Measurements from ENCODE around the gene NR6A1. TPM values are rescaled to one million over a fixed set of nuclear protein-coding genes. Genes with fewer than 3 reads are reported as not detected.
"Not testable (repeated sequence)": the region's sequence is repeated elsewhere in the genome, so short reads cannot be mapped to it uniquely, and the experiment has no call there.

NR6A1 gene
- total RNA-seq, 1 donor from 2014 or later, result 63.8 TPM

DNA sequence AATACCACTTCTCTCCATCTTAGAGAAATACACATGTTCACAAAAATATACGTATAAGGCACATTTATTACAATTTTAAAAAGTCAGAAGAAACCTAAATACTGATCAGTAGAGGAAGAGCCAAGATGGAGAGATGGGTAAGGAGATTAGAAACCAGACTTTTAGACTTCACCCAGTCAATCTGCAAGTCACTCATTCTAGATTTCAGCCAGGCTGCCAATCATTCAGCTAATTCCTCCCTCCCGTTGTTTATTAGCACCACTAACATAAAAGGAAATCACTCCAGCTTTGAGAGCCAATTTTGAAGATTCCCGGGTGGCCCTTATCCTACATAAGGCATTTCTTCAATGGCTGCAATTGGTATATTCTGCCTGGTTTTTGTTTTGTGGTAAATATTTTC is 154.2 kb downstream of the NR6A1 start:
- no peaks in the 10 kb centered on the region for H3K27me3 Mint-ChIP-seq (ENCODE audit: unreplicated experiment)
- no peak overlapping the region for H3K27ac Mint-ChIP-seq (ENCODE audit: unreplicated experiment)
- DNase-seq (ENCODE audit: low spot score), result no peak
- TF ChIP-seq, protein P1, sequence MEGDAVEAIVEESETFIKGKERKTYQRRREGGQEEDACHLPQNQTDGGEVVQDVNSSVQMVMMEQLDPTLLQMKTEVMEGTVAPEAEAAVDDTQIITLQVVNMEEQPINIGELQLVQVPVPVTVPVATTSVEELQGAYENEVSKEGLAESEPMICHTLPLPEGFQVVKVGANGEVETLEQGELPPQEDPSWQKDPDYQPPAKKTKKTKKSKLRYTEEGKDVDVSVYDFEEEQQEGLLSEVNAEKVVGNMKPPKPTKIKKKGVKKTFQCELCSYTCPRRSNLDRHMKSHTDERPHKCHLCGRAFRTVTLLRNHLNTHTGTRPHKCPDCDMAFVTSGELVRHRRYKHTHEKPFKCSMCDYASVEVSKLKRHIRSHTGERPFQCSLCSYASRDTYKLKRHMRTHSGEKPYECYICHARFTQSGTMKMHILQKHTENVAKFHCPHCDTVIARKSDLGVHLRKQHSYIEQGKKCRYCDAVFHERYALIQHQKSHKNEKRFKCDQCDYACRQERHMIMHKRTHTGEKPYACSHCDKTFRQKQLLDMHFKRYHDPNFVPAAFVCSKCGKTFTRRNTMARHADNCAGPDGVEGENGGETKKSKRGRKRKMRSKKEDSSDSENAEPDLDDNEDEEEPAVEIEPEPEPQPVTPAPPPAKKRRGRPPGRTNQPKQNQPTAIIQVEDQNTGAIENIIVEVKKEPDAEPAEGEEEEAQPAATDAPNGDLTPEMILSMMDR (IDR thresholded peaks at IDR 0.05; ENCODE audit: unreplicated experiment), result no peak
- no peaks in the 10 kb centered on the region for H3K36me3 Mint-ChIP-seq (ENCODE audit: low read depth, unreplicated experiment)
- no peaks in the 10 kb centered on the region for H3K9me3 Mint-ChIP-seq (ENCODE audit: unreplicated experiment)
- peaks cover 9% of the 10 kb centered on the region for H3K4me1 Mint-ChIP-seq (ENCODE audit: unreplicated experiment)
- H3K4me3 Mint-ChIP-seq (ENCODE audit: unreplicated experiment), result no peak overlapping the region

DNA sequence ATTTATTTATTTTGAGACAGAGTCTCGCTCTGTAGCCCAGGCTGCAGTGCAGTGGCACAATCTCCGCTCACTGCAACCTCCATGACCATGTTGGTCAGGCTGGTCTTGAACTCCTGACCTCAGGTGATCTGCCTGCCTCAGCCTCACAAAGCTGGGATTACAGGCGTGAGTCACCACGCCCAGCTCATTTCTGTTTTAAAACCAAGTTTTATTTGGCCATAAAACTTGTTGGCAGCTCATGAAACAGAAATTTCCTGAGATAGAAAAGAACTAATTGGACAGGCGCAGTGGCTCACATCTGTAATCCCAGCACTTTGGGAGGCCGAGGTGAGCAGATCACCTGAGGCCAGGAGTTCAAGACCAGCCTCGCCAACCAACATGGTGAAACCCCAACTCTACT is 155.3 kb downstream of the NR6A1 start:
- not testable (repeated sequence) for DNase-seq (ENCODE audit: low spot score); H3K27ac Mint-ChIP-seq (ENCODE audit: unreplicated experiment); H3K9me3 Mint-ChIP-seq (ENCODE audit: unreplicated experiment); H3K4me3 Mint-ChIP-seq (ENCODE audit: unreplicated experiment); H3K36me3 Mint-ChIP-seq (ENCODE audit: low read depth, unreplicated experiment); H3K27me3 Mint-ChIP-seq (ENCODE audit: unreplicated experiment)
- H3K4me1 Mint-ChIP-seq (ENCODE audit: unreplicated experiment), result peaks cover 12% of the 10 kb centered on the region

GRCh38 chr9:124615100-124615742 is 155.9 kb downstream of the NR6A1 start:
- TF ChIP-seq, protein P1 (IDR thresholded peaks at IDR 0.05; ENCODE audit: unreplicated experiment), result no peak
- Mint-ChIP-seq H3K9me3 (ENCODE audit: unreplicated experiment) (no peaks in the 10 kb centered on the region), H3K36me3 (ENCODE audit: low read depth, unreplicated experiment) (no peaks in the 10 kb centered on the region), H3K4me1 (ENCODE audit: unreplicated experiment) (peaks cover 18% of the 10 kb centered on the region), H3K27me3 (ENCODE audit: unreplicated experiment) (no peaks in the 10 kb centered on the region), H3K27ac (ENCODE audit: unreplicated experiment) (no peak overlapping the region), H3K4me3 (ENCODE audit: unreplicated experiment) (no peak overlapping the region)
- no peak for DNase-seq (ENCODE audit: low spot score)

- no peak for DNase-seq (ENCODE audit: low spot score)
- TF ChIP-seq, protein P1 (IDR thresholded peaks at IDR 0.05; ENCODE audit: unreplicated experiment), result no peak
- Mint-ChIP-seq H3K36me3 (ENCODE audit: low read depth, unreplicated experiment) (no peaks in the 10 kb centered on the region), H3K9me3 (ENCODE audit: unreplicated experiment) (no peaks in the 10 kb centered on the region), H3K27ac (ENCODE audit: unreplicated experiment) (no peak overlapping the region), H3K4me1 (ENCODE audit: unreplicated experiment) (peaks cover 24% of the 10 kb centered on the region), H3K4me3 (ENCODE audit: unreplicated experiment) (no peak overlapping the region), H3K27me3 (ENCODE audit: unreplicated experiment) (no peaks in the 10 kb centered on the region)
These were observed 157.3 kb downstream of the NR6A1 start for GRCh38 chr9:124613849-124614248.

DNA sequence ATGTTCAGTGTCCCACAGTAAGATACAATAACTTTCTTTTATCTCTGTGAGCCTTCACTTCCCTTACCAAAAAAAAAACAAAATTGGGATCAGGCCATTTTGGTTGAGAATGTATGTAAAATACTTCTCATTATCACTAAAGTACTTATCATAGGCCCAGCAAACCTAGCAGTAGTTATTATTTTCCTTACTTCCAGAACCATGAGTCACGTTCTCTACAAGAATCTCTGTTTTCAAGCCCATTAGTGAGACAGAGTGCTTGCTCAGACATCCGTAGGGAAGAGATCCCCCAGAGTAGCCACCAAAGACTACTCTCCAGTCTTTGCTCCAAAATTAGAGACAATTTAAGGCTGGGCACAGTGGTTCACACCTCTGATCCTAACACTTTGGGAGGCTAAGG is 160.0 kb downstream of the NR6A1 start:
- TF ChIP-seq, protein P1 (IDR thresholded peaks at IDR 0.05; ENCODE audit: unreplicated experiment), result no peak
- no peak for DNase-seq (ENCODE audit: low spot score)
- Mint-ChIP-seq H3K36me3 (ENCODE audit: low read depth, unreplicated experiment) (no peaks in the 10 kb centered on the region), H3K27ac (ENCODE audit: unreplicated experiment) (no peak overlapping the region), H3K4me3 (ENCODE audit: unreplicated experiment) (no peak overlapping the region), H3K27me3 (ENCODE audit: unreplicated experiment) (no peaks in the 10 kb centered on the region), H3K9me3 (ENCODE audit: unreplicated experiment) (no peaks in the 10 kb centered on the region), H3K4me1 (ENCODE audit: unreplicated experiment) (peaks cover 21% of the 10 kb centered on the region)

Data from endothelial cell (in vitro differentiated cells).